H4 (cell line): Measurements from ENCODE around the gene STAB2. TPM values are rescaled to one million over a fixed set of nuclear protein-coding genes. Genes with fewer than 3 reads are reported as not detected.

Experiments
- DNase-seq: peaks from one replicate; pipeline ENCODE4 v3.0.0-alpha.2; 2015; ENCODE audit warnings: low spot score
- total RNA-seq: library from RNA; depleted of rRNA; stranded (reverse); fragments of >200 nt; shearing (Covaris generic); gene quantifications from 2 replicates; pipeline ENCODE4 v1.2.3, GENCODE V29; 2014

The STAB2 gene
- total RNA-seq, 1 experiment from 2014 or later, result not detected

DNA sequence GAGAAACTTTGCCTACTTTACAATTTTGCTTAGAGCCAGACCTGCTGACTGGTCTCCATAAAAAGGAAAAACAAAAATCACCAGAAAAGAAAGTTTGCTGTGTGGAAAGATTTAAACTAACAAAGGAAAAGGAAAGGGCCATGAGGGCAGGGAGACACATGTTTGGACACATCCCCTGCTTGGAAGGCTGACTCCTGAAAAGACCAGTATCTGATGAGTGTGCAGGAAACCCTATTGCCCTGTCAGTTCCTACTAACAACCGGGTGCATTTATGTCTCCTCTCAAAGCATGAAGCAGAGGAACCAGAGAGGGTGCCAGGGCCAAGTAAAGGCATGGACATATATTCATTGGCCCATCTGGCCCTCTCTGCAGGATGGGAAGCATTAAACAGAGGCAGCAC, 7.0 kb upstream of the STAB2 start:
- DNase-seq, result no peak

DNA sequence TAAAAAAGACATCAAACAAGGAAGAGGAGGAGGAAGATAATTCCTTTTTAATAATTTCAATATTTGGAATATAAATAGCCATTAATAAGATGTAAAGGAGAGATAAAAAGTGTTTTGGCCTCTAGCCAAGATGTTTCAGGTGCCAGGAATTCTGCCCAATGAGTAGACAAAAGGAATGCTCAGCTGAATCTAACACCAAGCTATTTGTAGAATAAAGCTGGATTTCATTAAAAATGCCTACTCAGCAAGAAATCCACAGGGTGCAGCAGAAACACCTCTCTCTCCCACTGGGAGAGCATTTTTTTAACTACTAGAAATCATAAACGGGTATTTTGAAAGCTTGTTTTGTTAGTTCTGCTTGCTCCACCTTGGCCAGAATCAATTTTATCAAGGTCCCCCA, 4.1 kb upstream of the STAB2 start:
- DNase-seq, result no peak

DNA sequence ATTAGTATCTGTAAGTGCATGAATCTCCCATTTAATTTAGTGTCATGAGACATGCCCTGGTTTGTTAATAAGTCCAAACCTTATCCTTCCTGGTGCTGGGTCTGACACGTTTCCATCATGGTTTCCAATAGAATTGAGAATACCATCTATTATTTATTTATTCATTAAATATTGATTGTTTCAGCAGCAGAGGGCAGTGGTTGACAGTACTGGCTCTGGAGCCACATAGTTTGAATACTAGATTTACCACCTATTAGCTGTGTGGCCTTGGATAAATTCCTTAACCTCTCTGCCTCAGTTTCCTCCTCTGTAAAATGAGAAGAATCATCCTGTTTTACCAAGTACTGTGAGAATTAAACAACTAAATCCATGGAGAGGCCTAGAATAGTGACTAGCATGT, 941 bp upstream of the STAB2 start:
- DNase-seq, result no peak

DNA sequence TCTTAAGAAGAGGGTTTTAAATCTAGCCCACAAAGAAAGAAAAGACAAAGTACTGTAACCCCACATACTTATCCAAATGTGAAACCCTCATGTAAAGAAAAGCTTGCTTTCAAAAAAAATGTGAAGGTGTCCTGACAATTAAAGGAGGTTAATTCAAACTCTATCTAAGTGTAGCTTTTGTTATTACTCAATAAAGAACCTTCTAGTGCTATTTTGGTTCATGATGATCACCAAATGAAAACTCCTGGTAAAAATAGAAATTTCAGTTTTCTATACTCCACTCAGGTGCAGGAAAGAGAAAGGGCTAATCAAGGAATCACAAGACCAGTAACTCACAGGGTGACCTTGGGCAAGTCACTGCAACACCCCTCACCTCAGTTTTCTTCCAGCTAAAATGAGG, 1.6 kb downstream of the STAB2 start:
- no peak for DNase-seq

DNA sequence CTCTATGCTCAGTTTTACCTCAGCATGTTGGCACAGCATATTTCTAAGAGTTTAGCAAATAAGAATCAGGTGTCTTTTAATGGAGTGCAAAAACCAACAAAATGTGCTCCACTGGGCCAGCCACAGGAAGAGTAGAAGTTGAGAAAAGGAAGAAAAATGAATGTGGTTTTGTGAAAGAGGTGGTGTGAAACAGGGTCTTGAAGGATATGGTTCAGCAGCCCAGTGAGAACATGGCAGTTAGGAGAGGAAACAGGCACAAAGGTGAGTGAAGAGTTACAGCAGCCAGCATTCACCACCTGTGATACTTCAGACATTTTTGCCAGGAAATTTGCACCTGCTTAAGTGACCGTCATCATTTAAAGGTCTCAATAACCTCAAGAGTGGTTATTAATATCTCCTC, 2.4 kb downstream of the STAB2 start:
- DNase-seq, result no peak

DNA sequence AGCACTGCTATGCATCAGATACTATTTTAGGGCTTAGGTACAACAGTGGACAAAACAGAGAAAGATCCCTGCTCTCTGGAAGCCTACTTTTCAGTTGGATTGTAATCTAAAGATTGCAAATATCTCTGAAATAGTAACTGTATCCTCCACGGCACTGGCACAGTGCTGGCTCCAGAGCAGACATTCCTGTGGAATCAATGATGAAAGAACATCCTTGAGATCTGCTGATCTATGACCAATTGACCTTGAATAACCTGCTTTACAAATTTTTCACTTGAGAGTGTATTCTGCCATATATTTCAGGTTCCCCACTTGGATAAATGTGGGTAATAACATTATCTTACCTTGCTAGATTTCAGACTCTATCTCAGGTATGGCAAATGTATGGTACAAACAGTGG, 3.2 kb downstream of the STAB2 start:
- DNase-seq, result no peak

DNA sequence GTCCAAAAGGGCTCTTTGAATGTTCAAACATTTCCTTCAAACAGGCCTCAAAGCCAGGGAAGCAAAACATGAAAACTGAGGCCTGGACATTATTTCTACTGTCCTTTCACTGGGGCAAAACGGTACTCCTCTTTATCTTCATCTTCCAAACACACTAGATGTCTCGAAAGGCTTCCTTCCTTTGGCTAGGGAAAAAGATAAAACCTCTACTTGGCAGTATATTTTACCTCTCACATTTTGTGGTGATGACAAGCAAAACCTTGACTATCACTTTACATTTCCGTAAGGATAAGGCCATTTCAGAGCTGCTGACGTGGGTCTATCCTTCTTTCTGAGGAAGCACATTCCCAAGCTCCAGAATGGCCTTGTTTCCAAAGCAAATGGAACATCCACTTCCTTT, 9.9 kb downstream of the STAB2 start:
- no peak for DNase-seq

DNA sequence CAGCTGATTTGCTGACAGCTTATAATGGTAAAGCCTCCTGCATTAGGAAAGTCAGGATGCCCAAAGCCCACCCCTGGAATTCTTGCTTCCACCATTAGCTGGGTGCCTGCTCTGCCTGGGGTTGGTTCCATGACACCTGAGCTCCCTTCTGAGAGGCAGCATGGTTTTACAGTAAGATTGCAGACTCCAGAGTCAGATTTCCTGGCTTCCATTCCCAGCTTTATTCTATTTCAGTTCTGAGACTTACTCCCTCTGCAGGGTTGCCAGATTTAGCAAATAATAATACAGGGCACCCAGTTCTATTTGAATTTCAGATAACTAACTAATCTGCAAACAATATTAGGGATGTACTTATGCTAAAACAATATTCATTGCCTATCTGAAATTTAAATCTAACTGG, 12.2 kb downstream of the STAB2 start:
- DNase-seq, result no peak

DNA sequence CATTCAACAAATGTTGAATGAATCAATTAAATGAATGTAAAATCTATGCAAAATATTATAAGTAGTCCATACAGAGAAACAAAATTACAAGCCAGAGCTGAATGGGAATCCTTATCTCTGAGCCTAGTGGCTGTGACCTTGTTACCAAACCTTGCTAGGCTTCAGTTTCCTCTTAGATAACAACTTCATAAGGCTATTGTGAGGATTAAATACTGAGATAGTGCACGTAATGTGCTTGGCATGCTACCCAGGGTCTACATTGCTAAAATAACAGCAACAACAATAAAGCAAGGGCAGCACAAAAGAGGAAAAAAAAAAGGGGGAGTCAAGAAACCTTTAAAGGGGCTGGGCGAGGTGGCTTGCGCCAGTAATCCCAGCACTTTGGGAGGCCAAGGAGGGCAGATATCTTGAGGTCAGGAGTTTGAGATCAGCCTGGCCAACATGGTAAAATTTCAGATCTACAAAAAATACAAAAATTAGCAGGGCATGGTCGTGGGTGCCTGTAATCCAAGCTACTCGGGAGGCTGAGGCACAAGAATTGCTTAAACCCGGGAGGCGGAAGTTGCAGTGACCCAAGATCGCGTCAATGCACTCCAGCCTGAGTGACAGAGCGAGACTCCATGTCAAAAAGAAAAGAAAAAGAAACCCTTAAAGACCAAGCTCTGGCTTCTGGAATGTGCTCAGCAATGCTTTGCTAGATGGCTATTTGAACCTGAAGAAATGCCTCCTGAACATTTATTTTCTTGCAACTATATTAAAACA, 14.1 kb downstream of the STAB2 start:
- DNase-seq, result no peak

DNA sequence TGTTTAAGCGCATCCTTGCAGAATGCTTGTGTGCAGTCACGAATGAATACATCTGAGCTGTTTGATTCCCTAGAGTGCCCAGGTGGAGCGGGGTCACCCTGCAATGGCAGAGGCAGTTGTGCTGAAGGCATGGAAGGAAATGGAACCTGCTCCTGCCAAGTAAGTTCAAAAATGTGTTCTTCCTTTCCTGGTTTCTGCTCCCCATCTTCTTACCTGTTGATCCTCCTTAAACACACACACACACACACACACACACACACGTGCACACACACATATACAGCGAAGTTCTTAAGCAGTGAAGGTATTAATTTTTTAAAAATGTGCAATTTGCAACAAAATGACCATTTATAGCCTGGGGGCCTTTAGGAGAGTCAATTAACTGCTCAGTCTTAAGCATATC, 33.3 kb downstream of the STAB2 start:
- no peak for DNase-seq

DNA sequence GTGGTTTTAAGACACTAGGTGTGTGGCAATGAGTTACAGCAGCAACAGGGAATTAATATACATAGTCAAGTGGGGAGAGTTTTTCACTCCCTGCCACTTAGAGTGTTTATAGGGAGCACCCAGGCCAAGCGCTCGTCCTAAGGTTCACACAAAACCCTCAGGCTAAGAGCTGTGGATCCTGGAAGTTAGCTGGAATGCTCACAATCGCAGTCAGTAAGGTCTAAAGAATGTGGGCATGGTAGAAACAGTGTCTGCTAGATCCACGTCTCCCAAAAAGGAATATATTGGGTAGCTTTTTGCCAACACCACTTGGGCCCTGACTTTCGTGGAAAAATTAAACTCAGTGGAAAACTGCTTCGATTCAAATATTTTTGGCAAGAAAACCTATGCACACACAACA, 36.6 kb downstream of the STAB2 start:
- no peak for DNase-seq

DNA sequence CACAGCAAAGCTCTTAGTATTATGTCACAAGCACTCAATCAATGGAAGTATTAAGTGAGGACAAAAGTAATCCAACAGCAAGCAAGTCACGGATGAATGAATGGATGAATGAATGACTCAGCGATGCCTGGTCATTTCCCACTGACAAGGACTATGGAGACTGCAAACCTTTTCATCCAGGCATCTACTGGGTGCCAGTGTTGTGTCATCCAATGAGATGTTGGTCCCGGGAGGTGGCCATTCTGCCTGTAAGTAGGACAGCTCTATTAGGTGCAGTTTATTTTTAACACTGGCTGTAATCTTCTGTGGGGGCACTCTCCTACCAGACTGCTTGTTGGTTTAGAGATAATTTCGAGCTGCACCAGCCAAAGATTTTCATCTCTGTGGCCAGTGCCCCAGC, 39.4 kb downstream of the STAB2 start:
- DNase-seq, result peak; percentile 67

DNA sequence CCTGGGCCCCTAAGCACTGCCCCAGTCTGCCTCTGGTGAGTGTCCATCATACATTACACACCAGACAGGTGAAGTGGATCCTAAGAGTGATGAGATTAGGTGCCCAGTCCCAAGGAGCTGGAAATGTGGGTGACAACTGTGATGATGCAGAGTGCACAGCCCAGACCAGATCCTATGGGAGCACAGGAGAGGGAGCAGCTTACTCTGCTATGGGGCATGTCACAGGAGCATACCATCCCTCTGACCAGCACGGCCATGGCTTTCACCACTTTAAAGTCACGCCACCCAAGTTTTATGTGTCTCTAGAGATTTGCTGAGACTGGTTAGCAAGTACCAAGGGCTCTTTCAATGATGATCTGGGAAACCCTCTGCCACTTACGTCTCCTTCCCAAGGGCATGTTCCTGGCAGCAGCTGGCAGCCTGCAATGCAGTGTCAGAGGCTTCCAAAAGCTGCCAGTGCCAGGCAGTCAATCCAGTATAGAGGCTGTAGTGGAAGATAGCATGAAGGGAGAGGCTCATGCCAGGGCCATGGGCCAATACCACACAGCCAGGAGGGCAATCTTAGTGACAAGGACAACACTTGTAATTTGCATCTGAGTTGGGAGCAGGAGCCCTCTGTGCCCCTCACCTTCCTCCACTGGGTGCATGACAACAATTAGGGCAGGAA, 40.2 kb downstream of the STAB2 start:
- no peak for DNase-seq

DNA sequence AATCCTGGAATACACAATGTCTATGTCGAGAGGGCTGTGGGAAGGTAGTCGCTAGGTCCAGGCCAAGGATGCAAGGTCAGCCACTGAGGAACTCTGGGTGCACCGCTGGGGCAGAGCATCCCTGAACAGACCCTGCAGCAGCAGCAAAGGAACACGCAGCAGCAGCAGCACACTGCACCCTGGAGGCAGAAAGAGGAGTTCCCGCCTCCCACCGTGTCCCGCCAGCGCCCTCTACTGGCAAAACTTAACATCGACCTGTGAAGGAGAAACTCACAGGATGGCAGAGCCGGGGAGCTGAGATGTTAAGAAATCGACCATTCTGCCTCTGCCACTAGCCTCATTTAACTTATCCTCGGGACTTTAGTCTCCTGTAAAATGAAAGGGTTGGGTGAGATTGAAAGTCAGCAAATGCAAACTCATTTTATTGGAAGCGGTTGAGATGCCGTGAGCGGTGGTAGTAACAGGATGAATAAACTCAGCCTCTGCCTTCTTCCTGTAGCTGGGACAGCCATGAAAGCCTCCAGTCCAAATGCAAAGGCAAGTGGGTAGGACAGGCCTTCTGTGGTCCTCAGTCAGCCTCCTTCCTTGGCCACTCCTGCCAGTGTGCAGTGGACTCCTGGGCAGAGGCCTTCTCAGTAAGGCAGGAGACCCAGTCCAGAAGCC, 45.6 kb downstream of the STAB2 start:
- DNase-seq, result peak; percentile 71

DNA sequence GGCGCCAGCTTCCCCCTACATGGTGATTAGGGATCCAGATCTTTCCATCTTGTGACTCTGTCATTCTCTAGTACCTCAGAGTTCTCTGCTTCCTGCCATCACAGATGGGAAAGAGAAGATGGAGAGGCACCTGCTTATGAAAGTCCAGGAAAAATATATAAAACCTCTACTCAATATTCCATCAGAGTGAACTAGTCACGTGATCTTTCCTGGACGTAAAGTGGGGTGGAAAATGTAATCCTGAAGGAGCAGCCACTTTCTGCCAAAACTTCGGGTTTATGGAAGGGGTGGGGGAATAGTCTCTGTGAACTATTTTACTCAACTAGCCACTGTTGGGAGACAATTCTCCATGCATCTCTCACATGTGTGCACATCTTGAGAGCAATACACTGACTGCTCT, 47.7 kb downstream of the STAB2 start:
- DNase-seq, result no peak

DNA sequence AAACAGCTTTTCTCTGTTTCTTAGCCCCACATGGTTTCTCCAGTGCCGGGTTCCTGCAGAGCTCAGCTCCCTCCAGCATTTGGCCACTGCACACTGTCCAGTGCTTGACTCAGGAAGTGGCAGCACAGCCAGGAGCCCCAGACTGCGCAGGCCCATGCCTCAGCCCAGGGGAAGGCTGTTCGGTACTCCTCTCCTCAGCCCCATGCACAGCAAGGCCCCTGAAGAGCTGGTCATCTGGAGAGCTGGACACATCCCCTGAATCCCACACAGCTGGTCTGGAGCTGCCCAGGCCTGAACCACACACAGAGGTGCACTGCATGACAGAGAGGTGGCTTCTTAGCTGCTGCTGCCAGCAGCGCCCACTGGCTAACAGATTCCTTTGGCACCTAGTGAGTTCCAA, 48.3 kb downstream of the STAB2 start:
- DNase-seq, result no peak

DNA sequence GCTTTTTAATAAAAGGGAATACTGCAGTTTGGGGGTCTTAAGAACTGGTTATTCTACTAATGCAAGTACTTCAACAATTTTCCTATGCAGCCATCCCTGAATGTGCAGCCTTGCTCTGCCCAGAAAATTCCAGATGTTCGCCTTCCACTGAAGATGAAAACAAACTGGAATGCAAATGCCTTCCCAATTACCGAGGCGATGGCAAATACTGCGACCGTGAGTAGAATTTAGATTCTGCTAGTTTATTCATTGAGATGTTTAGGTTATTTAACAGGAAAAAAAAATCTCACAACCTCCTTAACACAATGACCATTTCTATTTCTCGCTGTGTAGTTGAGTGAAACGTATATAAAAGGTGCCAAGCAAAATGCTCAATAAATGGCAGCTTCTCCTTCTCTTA, 49.9 kb downstream of the STAB2 start:
- DNase-seq, result no peak

DNA sequence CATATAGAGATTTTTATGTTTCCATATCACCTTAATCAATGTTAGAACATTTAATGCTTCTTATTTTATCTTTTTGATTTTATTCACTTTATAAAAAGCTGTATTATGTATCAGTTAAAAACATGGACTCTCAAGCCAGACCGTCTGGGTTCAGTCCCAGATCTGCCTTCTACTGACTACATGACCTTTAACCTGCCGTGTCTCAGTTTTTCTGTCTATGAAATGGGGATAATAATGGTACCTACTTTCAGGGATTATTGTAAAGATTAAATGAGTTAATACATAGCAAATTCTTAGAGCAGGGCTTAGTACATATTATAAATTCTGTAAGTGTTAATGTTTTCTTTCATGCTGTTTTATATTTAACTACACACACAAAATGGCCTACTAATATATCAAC, 50.4 kb downstream of the STAB2 start:
- DNase-seq, result no peak

DNA sequence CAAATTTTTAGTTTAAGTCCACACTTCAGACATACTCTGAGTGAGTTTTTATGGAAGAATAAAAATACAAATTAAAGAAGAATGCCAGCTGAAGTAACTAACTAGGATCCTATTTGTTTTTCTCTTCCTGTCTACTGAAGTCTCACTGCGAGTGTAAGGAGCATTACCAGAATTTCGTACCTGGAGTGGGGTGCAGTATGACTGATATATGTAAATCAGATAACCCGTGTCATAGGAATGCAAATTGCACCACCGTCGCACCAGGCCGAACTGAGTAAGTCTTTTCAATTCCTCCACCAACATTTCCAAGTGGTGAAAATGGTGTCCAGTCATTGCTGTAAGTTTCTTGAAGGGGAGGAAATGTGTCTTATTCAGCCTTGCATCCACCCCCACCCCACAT, 52.9 kb downstream of the STAB2 start:
- no peak for DNase-seq

DNA sequence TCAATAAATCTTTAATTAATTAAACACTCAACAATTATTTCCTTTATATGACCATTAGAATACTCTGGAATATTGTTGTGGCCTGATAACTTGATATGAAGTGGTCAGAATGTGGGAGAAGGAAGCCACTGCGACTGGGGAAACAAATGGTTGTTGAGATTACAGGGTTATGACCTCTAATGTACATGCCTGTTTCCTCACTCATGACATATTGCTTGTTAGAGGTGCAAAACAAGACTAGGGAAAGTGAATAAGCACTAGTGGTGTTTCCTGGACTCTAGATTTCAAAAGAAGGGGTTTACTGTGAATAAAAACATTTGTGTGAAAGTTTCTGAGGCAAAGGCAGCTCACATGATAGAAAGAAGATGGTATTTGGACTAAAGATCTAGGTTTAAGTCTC, 53.3 kb downstream of the STAB2 start:
- DNase-seq, result no peak

DNA sequence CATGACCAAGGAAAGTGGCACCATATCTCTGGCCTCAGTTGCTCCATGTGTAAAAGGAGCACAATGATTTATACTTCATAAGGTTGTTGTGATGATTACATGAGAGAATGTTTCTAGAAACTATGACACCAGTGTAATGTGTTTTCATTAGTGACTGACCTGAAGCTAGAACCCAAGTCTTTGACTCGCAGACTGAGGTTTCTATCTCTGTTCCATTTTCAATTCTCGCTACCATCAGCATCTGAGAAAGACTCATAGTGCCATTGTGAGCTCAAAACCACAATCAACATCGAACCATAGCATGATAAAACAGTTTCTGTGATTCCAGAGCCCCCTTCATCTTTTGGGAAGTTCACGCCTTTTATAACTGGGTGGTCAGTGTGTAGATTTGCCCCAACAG, 53.8 kb downstream of the STAB2 start:
- DNase-seq, result no peak

DNA sequence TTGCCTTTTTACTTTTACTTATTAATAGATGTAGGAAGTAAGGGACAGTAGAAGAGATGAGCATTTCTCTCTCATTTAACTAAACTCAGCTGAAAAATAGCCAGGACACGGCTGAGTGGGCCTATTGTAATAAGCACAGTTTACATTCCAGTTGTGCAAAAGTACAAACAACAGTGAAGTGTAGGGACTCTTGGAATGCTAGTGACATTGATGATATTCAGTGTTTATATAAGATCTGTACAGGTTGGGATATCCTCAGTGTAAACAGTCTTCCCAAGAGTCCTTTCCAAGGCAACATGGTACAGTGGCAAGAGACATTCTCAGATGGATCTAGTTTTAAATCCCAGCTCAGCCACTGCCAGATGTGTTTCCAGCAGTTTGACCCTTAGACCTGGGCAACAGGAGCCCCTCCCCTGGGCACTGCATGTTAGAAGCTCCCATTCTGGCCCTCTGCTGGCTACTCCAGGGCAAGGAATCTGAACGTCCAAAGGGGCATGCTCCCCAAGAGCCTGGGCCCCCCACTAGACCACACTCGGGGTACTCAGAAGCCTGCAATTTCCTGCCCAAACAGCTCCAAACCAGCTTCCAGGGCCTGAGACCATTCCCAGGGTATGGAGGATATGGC, 55.3 kb downstream of the STAB2 start:
- DNase-seq, result no peak

DNA sequence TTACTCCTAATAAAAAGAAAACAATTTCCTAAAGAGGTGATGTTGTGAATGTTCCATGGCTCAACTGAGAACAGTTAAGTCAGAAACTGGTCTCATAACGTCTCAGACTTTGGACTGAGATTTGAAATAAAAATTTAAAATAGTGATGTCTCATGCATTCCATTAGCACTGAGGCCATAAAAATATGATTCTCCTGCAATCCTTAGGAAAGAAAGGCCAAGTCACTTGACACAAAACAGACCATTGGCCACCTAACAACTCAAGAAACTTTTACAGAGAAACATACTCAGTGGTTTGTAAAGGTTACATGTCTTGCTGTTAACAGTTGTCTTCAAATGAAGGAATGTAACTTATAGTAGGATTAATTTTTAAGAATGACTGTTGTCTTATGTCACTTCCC, 58.1 kb downstream of the STAB2 start:
- no peak for DNase-seq
